HEK293 (cell line): Measurements from ENCODE around the gene RGS12.

Experiments
- CTCF ChIA-PET: fragments of 350-600 bp; formaldehyde crosslinking; extraction: SDS; loops from one replicate; lab custom pipeline; 2021; ENCODE audit warnings: antibody characterized with exemption; lab: Yijun Ruan, JAX
- POLR2A ChIA-PET: fragments of 300-600 bp; formaldehyde crosslinking; extraction: SDS; loops from one replicate; lab custom pipeline; 2020; ENCODE audit warnings: antibody characterized with exemption, inconsistent platforms; lab: Yijun Ruan, JAX
- H3K27ac ChIP-seq: fragments of 200-500 bp; sonication (Bioruptor generic); 2 replicates; pipeline ENCODE4 v1.5.1; 2014; ENCODE audit warnings: low read depth, low read length, control low read depth, inconsistent platforms; ENCODE audit errors: extremely low read depth
- H3K36me3 ChIP-seq, 2 experiments: fragments of 200-500 bp in 1 of 2; sonication (Bioruptor generic) in 1 of 2; 1 replicate in 1 of 2; 2 replicates in 1 of 2; pipeline ENCODE4 v1.5.1; 2014 to 2017; ENCODE audit warnings: inconsistent platforms in 2 of 2, low read length in 2 of 2; ENCODE audit not compliant: control insufficient read depth in 2 of 2, insufficient read depth in 1 of 2
- H3K4me1 ChIP-seq: fragments of 200-500 bp; sonication (Bioruptor generic); 2 replicates; pipeline ENCODE4 v1.5.1; 2014; ENCODE audit warnings: mild to moderate bottlenecking, low read length, inconsistent platforms; ENCODE audit not compliant: control insufficient read depth, insufficient read depth
- H3K4me3 ChIP-seq: 2 replicates; pipeline ENCODE4 v1.5.1; 2011; ENCODE audit warnings: low read depth, mild to moderate bottlenecking, control low read depth, low read length, moderate library complexity
- H3K9me3 ChIP-seq: fragments of 200-500 bp; sonication (Bioruptor generic); 2 replicates; pipeline ENCODE4 v1.5.1; 2014; ENCODE audit warnings: low read depth, low read length, inconsistent platforms; ENCODE audit not compliant: control insufficient read depth, insufficient read depth
- ELK4 ChIP-seq: IDR thresholded peaks from 2 replicates; pipeline ENCODE4 v1.6.1; 2011; ENCODE audit warnings: mild to moderate bottlenecking, low read depth, low read length, borderline replicate concordance
- GLI2 ChIP-seq: fragments of 450-650 bp; formaldehyde crosslinking; IDR thresholded peaks from 2 replicates; pipeline ENCODE4; 2017; ENCODE audit warnings: missing biosample characterization, missing genetic modification characterization, low read depth, borderline replicate concordance
- HOXD13 ChIP-seq: sonication (generic); formaldehyde crosslinking; IDR thresholded peaks from 2 replicates; pipeline ENCODE4 v1.8.0; 2022; ENCODE audit warnings: missing genetic modification reagents, borderline replicate concordance
- SP7 ChIP-seq: fragments of 450-650 bp; formaldehyde crosslinking; IDR thresholded peaks from 2 replicates; pipeline ENCODE4 v1.5.1; 2016; ENCODE audit warnings: missing biosample characterization, missing genetic modification characterization
- TRIM28 ChIP-seq: IDR thresholded peaks from 2 replicates; pipeline ENCODE4 v1.6.1; 2011; ENCODE audit warnings: low read length, control low read depth, borderline replicate concordance
- ZBTB10 ChIP-seq: fragments of 450-650 bp; formaldehyde crosslinking; IDR thresholded peaks from 2 replicates; pipeline ENCODE4 v1.5.1; 2016; ENCODE audit warnings: missing biosample characterization, missing genetic modification characterization
- ZBTB8A ChIP-seq: fragments of 450-650 bp; formaldehyde crosslinking; IDR thresholded peaks from 2 replicates; pipeline ENCODE4 v1.5.1; 2016; ENCODE audit warnings: missing biosample characterization, missing genetic modification characterization
- ZNF488 ChIP-seq: fragments of 450-650 bp; formaldehyde crosslinking; IDR thresholded peaks from 2 replicates; pipeline ENCODE4 v1.5.1; 2016; ENCODE audit warnings: missing biosample characterization, missing genetic modification characterization
- ZNF518A ChIP-seq: fragments of 450-650 bp; formaldehyde crosslinking; conservative IDR thresholded peaks from 2 replicates; pipeline ENCODE4 v1.5.1; 2016; ENCODE audit warnings: low read depth, missing biosample characterization, missing genetic modification characterization
- ZNF544 ChIP-seq: fragments of 450-650 bp; formaldehyde crosslinking; IDR thresholded peaks from 2 replicates; pipeline ENCODE4 v1.5.0; 2017; ENCODE audit warnings: missing biosample characterization, missing genetic modification characterization
- ZNF548 ChIP-seq: fragments of 450-650 bp; formaldehyde crosslinking; IDR thresholded peaks from 2 replicates; pipeline ENCODE4 v1.5.1; 2016; ENCODE audit warnings: missing biosample characterization, missing genetic modification characterization
- ZNF626 ChIP-seq: fragments of 450-650 bp; sonication (Bioruptor Pico); formaldehyde crosslinking; IDR thresholded peaks from 2 replicates; pipeline ENCODE4 v1.5.1; 2018; ENCODE audit warnings: missing biosample characterization, missing genetic modification characterization, inconsistent platforms
- ZNF629 ChIP-seq: fragments of 450-650 bp; formaldehyde crosslinking; IDR thresholded peaks from 2 replicates; pipeline ENCODE4 v1.5.1; 2017; ENCODE audit warnings: missing biosample characterization, missing genetic modification characterization

RGS12 gene

GRCh38 chr4:3297066-3297859 is 4.4 kb downstream of the RGS12 start:
- Histone ChIP-seq H3K4me1 (no peaks in the 10 kb centered on the region), H3K4me3 (no peak overlapping the region), H3K27ac (no peak overlapping the region), H3K36me3 (no peaks in the 10 kb centered on the region), H3K9me3 (no peaks in the 10 kb centered on the region)
- ChIA-PET CTCF (no interaction called here), POLR2A (no interaction called here)
- peak; percentile 51 for TF ChIP-seq ZBTB8A
- no peak for TF ChIP-seq ZNF626 (tag by site-specific recombination)
- peak; percentile 22; the same call in 1 of the 2 replicates for TF ChIP-seq TRIM28

- TF ChIP-seq ZNF548 (no peak), ZNF488 (tag by site-specific recombination) (no peak), ZNF629 (tag by site-specific recombination) (no peak), HOXD13 (CRISPR knock-in tag) (no peak), GLI2 (tag by site-specific recombination) (no peak), ZNF544 (tag by site-specific recombination) (no peak), ELK4 (no peak), ZNF518A (tag by site-specific recombination) (no peak), SP7 (tag by site-specific recombination) (no peak), ZBTB10 (tag by site-specific recombination) (no peak)
- TF ChIP-seq, all 188 proteins: peak for 0
- CTCF ChIA-PET = interaction anchor here (0.7 kb wide), 1 partner anchor 20 kb away, joined by 6 read pairs; no protein-coding TSS in a partner anchor
- Histone ChIP-seq H3K36me3 (no peaks in the 10 kb centered on the region), H3K9me3 (no peaks in the 10 kb centered on the region), H3K4me3 (no peak overlapping the region), H3K4me1 (no peaks in the 10 kb centered on the region), H3K27ac (no peak overlapping the region)
- POLR2A ChIA-PET = no interaction called here
Measured at GRCh38 chr4:3299122-3299975, 6.5 kb downstream of the RGS12 start.
